Activated CD4-positive, alpha-beta T cell treated with anti-CD3 and anti-CD28 coated beads, Interleukin-2, amount 10 ng/mL, durations not matched to agents 7 days and 5 days (primary cell): Measurements from ENCODE around the gene MAG. TPM values are rescaled to one million over a fixed set of nuclear protein-coding genes. Genes with fewer than 3 reads are reported as not detected.

Source experiments
- CTCF ChIA-PET: fragments of 350-600 bp; sonication (Branson Sonifier 250); formaldehyde crosslinking; loops from one replicate; lab custom pipeline; 2021; ENCODE audit warnings: antibody characterized with exemption; lab: Charles Lee
- POLR2A ChIA-PET: fragments of 350-600 bp; sonication (Branson Sonifier 250); formaldehyde crosslinking; loops from one replicate; lab custom pipeline; 2021; ENCODE audit warnings: antibody characterized with exemption; lab: Charles Lee
- DNase-seq: peaks from one replicate; pipeline ENCODE4 v3.0.0-alpha.2; 2020
- H3K27ac Mint-ChIP-seq: one replicate; pipeline ENCODE4 v1.8.0; 2021; ENCODE audit warnings: mild to moderate bottlenecking, moderate library complexity, mixed read lengths
- H3K27me3 Mint-ChIP-seq: one replicate; pipeline ENCODE4 v1.8.0; 2021; ENCODE audit warnings: mixed read lengths
- H3K36me3 Mint-ChIP-seq: one replicate; pipeline ENCODE4 v1.8.0; 2021; ENCODE audit warnings: low read depth, mixed read lengths
- H3K4me1 Mint-ChIP-seq: one replicate; pipeline ENCODE4 v1.8.0; 2021; ENCODE audit warnings: mixed read lengths
- H3K4me3 Mint-ChIP-seq: one replicate; pipeline ENCODE4 v1.8.0; 2021; ENCODE audit warnings: mild to moderate bottlenecking, moderate library complexity, mixed read lengths
- H3K9me3 Mint-ChIP-seq: one replicate; pipeline ENCODE4 v1.8.0; 2021; ENCODE audit warnings: mixed read lengths
- total RNA-seq, 2 experiments: library from RNA; stranded (reverse); gene quantifications; one replicate each; pipeline ENCODE4 v1.2.3, GENCODE V29; 2021

Gene MAG
- total RNA-seq, 2 experiments from 2014 or later: not detected

GRCh38 chr19:35341006-35341405 lies 49.0 kb downstream of the MAG start:
- Mint-ChIP-seq H3K27me3 (peaks cover 3% of the 10 kb centered on the region), H3K4me1 (peaks cover 4% of the 10 kb centered on the region)
- CTCF ChIA-PET: interaction anchor here (2.0 kb wide), 1 partner anchor 12 kb away, joined by 6 read pairs; no protein-coding TSS in a partner anchor

GRCh38 chr19:35341565-35342225 lies 49.7 kb downstream of the MAG start:
- no peak for DNase-seq
- no peak overlapping the region for H3K4me3 Mint-ChIP-seq
- H3K9me3 Mint-ChIP-seq: no peaks in the 10 kb centered on the region
- ChIA-PET POLR2A (no interaction called here), CTCF (interaction anchor here (2.0 kb wide), 1 partner anchor 11 kb away, joined by 6 read pairs; no protein-coding TSS in a partner anchor)
- H3K27ac Mint-ChIP-seq: no peak overlapping the region
- H3K4me1 Mint-ChIP-seq: peaks cover 11% of the 10 kb centered on the region
- H3K36me3 Mint-ChIP-seq: no peaks in the 10 kb centered on the region
- H3K27me3 Mint-ChIP-seq: peaks cover 3% of the 10 kb centered on the region

More at GRCh38 chr19:35341006-35341405, 49.0 kb downstream of the MAG start:
- no peaks in the 10 kb centered on the region for H3K36me3 Mint-ChIP-seq
- H3K9me3 Mint-ChIP-seq: no peaks in the 10 kb centered on the region
- POLR2A ChIA-PET: no interaction called here
- H3K4me3 Mint-ChIP-seq: no peak overlapping the region
- no peak overlapping the region for H3K27ac Mint-ChIP-seq
- no peak for DNase-seq

GRCh38 chr19:35342430-35342829 lies 50.5 kb downstream of the MAG start:
- H3K9me3 Mint-ChIP-seq: no peaks in the 10 kb centered on the region
- DNase-seq: no peak
- no peaks in the 10 kb centered on the region for H3K36me3 Mint-ChIP-seq
- ChIA-PET POLR2A (no interaction called here), CTCF (no interaction called here)
- H3K27ac Mint-ChIP-seq: no peak overlapping the region
- H3K4me1 Mint-ChIP-seq: peaks cover 18% of the 10 kb centered on the region
- peaks cover 3% of the 10 kb centered on the region for H3K27me3 Mint-ChIP-seq
- H3K4me3 Mint-ChIP-seq: no peak overlapping the region

GRCh38 chr19:35344511-35345031 lies 52.6 kb downstream of the MAG start:
- no peak for DNase-seq
- ChIA-PET POLR2A (no interaction called here), CTCF (no interaction called here)
- Mint-ChIP-seq H3K4me1 (peaks cover 35% of the 10 kb centered on the region), H3K27ac (no peak overlapping the region), H3K4me3 (no peak overlapping the region), H3K9me3 (no peaks in the 10 kb centered on the region), H3K36me3 (no peaks in the 10 kb centered on the region), H3K27me3 (peaks cover 3% of the 10 kb centered on the region)

- ChIA-PET POLR2A (no interaction called here), CTCF (interaction anchor here (1.0 kb wide), 1 partner anchor 117 kb away, joined by 3 read pairs; no protein-coding TSS in a partner anchor)
- Mint-ChIP-seq H3K9me3 (no peaks in the 10 kb centered on the region), H3K4me3 (no peak overlapping the region), H3K27me3 (peaks cover 3% of the 10 kb centered on the region), H3K4me1 (peaks cover 37% of the 10 kb centered on the region), H3K36me3 (no peaks in the 10 kb centered on the region), H3K27ac (no peak overlapping the region)
- no peak for DNase-seq
These were observed 53.7 kb downstream of the MAG start for GRCh38 chr19:35345671-35346111.

- Mint-ChIP-seq H3K9me3 (no peaks in the 10 kb centered on the region), H3K4me1 (peaks cover 37% of the 10 kb centered on the region), H3K27me3 (peaks cover 3% of the 10 kb centered on the region), H3K4me3 (peak overlapping the region; percentile 40), H3K27ac (peak overlapping the region; percentile 27), H3K36me3 (no peaks in the 10 kb centered on the region)
- CTCF ChIA-PET: interaction anchor here (1.0 to 1.3 kb wide), 5 partner anchors 13 to 248 kb away, joined by 3 read pairs; no protein-coding TSS in a partner anchor
- DNase-seq: peak; percentile 69
- POLR2A ChIA-PET: no interaction called here
These were observed 54.5 kb downstream of the MAG start for GRCh38 chr19:35346193-35347052.

DNA sequence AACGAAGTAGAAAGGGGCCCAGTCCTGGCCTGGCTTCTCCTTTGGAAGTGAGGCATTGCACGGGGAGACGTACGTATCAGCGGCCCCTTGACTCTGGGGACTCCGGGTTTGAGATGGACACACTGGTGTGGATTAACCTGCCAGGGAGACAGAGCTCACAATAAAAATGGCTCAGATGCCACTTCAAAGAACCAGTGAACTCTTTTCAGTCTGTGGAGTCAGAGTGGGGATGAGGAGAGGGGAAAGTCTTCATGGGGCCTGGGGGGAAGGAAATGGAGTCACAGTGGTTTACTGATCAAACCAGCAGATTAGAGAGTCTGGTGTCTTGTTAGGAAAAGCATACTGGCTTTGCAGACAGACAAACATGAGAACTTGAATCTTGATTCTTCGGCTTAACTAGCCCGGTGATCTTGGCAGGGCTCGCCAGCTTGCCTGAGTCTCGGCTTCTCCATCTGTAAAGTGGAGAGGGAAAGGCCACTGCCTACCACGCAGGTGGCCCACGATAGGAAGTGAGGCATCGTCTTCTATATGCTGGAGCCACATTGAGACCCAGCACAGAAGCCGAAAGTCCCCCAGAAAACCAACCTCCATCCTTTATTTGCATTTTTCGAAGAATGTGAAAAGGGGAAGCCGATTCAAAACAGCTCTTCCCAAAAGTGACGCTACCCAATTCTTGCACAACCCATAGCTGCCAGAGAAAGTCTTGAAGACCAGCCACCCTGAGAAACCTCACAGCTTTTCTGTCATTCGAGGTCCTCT lies 55.4 kb downstream of the MAG start, which contains the start of gene FFAR1:
TSS of gene FFAR1 (plus strand) at position 732 of the 759 bp plus-strand sequence. CDS start 3,650 bp downstream, outside the sequence.
- CTCF ChIA-PET: interaction anchor here (1.0 to 1.6 kb wide), 6 partner anchors 14 to 249 kb away, joined by 3 to 4 read pairs (median 3); no protein-coding TSS in a partner anchor

GRCh38 chr19:35347930-35348298 lies 56.0 kb downstream of the MAG start:
- Mint-ChIP-seq H3K36me3 (no peaks in the 10 kb centered on the region), H3K4me3 (peak overlapping the region; percentile 40), H3K9me3 (no peaks in the 10 kb centered on the region), H3K27ac (peak overlapping the region; percentile 33), H3K27me3 (peaks cover 3% of the 10 kb centered on the region), H3K4me1 (peaks cover 41% of the 10 kb centered on the region)
- ChIA-PET CTCF (interaction anchor here (0.9 to 1.6 kb wide), 4 partner anchors 34 to 147 kb away, joined by 3 to 4 read pairs (median 3); no protein-coding TSS in a partner anchor), POLR2A (no interaction called here)
- DNase-seq: no peak

More for the DNA sequence above, 55.4 kb downstream of the MAG start, which contains the start of gene FFAR1:
- peak; percentile 51 for DNase-seq
- H3K4me1 Mint-ChIP-seq: peaks cover 37% of the 10 kb centered on the region
- peak within 1 kb of the TSS; percentile 40 for H3K4me3 Mint-ChIP-seq
- POLR2A ChIA-PET: no interaction called here
- H3K36me3 Mint-ChIP-seq: no peaks in the 10 kb centered on the region
- H3K27me3 Mint-ChIP-seq: peaks cover 3% of the 10 kb centered on the region
- no peaks in the 10 kb centered on the region for H3K9me3 Mint-ChIP-seq
- H3K27ac Mint-ChIP-seq: peak within 1 kb of the TSS; percentile 51

DNA sequence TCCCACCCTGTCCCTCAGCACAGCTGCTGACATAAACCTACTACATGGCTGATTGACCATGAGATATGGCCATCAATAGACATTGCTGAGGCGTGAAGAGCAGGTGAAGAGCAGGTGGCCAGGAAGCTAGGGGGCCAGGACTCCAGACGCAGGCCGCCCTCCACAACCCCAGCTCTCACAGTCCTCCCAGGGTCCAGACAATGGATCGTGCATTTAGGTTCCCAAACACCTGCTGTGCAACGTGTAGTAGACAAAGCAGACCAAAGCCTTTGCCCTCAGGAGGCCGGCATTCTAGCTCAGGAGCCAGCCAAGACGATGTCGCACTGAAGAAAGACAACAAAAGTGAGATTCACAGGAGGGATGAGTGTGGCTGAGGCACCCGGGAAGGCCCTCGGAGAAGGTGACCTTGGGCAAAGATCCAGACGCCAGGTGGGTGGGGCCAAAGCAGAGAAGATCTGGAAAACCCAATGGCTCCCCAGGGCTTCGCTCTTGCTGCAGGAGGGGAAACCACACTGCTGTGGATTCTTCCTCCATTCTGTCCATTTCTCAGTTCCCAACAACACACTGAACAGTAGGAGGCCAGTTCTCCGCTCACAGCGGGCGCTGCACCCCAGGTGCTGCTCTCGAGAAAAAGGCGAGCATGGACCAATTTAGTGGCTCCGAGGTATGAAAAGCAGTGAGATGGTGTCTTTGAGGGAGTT lies 57.1 kb downstream of the MAG start:
- Mint-ChIP-seq H3K4me3 (no peak overlapping the region), H3K27me3 (no peaks in the 10 kb centered on the region), H3K4me1 (peaks cover 42% of the 10 kb centered on the region), H3K9me3 (no peaks in the 10 kb centered on the region), H3K27ac (no peak overlapping the region), H3K36me3 (no peaks in the 10 kb centered on the region)
- POLR2A ChIA-PET: no interaction called here
- CTCF ChIA-PET: interaction anchor here (0.5 to 1.6 kb wide), 4 partner anchors 35 to 138 kb away, joined by 3 to 4 read pairs (median 4); no protein-coding TSS in a partner anchor
- no peak for DNase-seq

- Mint-ChIP-seq H3K9me3 (no peaks in the 10 kb centered on the region), H3K27me3 (no peaks in the 10 kb centered on the region), H3K4me1 (peaks cover 42% of the 10 kb centered on the region), H3K4me3 (no peak overlapping the region), H3K36me3 (no peaks in the 10 kb centered on the region), H3K27ac (no peak overlapping the region)
- CTCF ChIA-PET: interaction anchor here (0.5 to 1.2 kb wide), 2 partner anchors 118 to 139 kb away, joined by 3 to 4 read pairs; no protein-coding TSS in a partner anchor
- no peak for DNase-seq
- POLR2A ChIA-PET: no interaction called here
These were observed 57.9 kb downstream of the MAG start for GRCh38 chr19:35349614-35350521.

DNA sequence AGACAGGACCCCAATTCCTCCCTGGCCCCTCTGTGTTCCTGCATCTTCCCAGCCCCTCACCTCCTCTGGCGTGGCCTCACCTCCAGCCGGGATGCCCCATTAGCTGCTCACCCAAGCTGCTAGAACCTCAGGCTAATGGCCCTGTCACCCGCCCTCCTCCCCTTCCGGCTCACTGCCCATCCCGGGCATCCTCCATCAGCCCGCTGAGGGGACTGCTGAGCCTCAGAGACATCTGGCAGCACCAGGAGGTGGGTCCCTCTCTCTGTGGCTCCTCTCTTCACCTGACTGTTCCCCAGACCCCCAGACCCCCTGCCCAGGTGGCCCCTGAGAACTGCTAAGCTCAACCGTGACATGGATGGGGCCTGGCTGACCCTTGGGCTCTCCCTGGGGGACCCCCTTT lies 58.6 kb downstream of the MAG start:
- Mint-ChIP-seq H3K27me3 (no peaks in the 10 kb centered on the region), H3K27ac (no peak overlapping the region), H3K36me3 (no peaks in the 10 kb centered on the region), H3K9me3 (no peaks in the 10 kb centered on the region), H3K4me1 (peaks cover 42% of the 10 kb centered on the region), H3K4me3 (no peak overlapping the region)
- POLR2A ChIA-PET: no interaction called here
- DNase-seq: no peak
- CTCF ChIA-PET: no interaction called here
